ENCODE measurements around the gene TFDP3. TPM values are rescaled to one million over a fixed set of nuclear protein-coding genes. Genes with fewer than 3 reads are reported as not detected.

Gene TFDP3
- total RNA-seq, 2 donors from 2014 or later = not detected

DNA sequence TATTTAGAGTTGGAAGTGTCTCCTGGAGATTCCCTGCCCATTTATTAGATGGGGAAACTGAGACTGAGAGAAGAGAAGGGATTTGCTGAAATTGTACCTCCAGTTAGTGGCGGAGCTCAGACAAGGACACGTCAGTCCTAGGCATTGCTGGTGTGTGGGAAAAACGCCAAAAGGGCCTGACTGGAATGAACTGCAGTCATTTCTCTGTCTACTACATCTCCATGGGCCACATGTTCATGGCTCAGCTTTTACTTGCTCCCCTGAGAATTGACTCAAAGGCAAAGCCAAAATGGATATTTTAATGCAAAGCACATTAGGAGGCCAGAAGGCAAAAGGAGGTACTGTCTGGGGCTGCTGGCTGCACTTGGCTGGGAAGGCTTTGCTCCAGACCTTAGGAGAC, 3.9 kb downstream of the TFDP3 start:
- Histone ChIP-seq H3K36me3 (no peaks in the 10 kb centered on the region), H3K9me3 (no peaks in the 10 kb centered on the region), H3K4me3 (no peak overlapping the region), H3K27me3 (replicated peaks; ENCODE audit: insufficient read depth) (no peaks in the 10 kb centered on the region), H3K4me1 (ENCODE audit: control insufficient read depth in 1 of 2, low read depth in 2 of 2) (no peaks in the 10 kb centered on the region), H3K27ac (no peak overlapping the region)
- ATAC-seq (ENCODE audit: insufficient number of reproducible peaks, low FRiP score, low read depth) = no peak
- TF ChIP-seq, protein P1, sequence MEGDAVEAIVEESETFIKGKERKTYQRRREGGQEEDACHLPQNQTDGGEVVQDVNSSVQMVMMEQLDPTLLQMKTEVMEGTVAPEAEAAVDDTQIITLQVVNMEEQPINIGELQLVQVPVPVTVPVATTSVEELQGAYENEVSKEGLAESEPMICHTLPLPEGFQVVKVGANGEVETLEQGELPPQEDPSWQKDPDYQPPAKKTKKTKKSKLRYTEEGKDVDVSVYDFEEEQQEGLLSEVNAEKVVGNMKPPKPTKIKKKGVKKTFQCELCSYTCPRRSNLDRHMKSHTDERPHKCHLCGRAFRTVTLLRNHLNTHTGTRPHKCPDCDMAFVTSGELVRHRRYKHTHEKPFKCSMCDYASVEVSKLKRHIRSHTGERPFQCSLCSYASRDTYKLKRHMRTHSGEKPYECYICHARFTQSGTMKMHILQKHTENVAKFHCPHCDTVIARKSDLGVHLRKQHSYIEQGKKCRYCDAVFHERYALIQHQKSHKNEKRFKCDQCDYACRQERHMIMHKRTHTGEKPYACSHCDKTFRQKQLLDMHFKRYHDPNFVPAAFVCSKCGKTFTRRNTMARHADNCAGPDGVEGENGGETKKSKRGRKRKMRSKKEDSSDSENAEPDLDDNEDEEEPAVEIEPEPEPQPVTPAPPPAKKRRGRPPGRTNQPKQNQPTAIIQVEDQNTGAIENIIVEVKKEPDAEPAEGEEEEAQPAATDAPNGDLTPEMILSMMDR (IDR thresholded peaks at IDR 0.05) = no peak
- no peak for DNase-seq (ENCODE audit: low spot score)

DNA sequence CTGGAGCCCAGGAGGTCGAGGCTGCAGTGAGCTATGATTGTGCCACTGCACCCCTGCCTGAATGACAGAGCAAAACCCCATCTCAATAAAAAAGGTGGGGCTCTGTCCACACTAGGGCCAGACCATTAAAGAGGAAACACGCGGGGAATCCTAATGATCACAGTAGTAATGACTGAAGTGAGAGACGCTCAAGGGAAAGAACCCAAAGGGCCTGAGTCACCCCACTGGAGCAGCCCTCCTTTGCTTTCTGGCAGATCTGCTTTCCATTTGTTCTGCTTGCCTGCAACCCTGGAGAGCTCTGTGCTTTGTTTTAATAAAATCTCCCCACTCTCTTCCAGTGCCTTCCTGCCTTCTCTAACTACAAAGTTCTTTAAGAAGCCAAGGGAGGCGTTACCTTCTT, 5.0 kb downstream of the TFDP3 start:
- TF ChIP-seq, protein P1 (IDR thresholded peaks at IDR 0.05) = no peak
- no peaks in the 10 kb centered on the region for H3K4me1 ChIP-seq (ENCODE audit: control insufficient read depth in 1 of 2, low read depth in 2 of 2)
- H3K4me3 ChIP-seq = no peak overlapping the region
- ATAC-seq (ENCODE audit: insufficient number of reproducible peaks, low FRiP score, low read depth) (no peak), DNase-seq (ENCODE audit: low spot score) (no peak)
- no peaks in the 10 kb centered on the region for H3K27me3 ChIP-seq (replicated peaks; ENCODE audit: insufficient read depth)
- no peaks in the 10 kb centered on the region for H3K36me3 ChIP-seq
- H3K27ac ChIP-seq = no peak overlapping the region
- H3K9me3 ChIP-seq = no peaks in the 10 kb centered on the region

DNA sequence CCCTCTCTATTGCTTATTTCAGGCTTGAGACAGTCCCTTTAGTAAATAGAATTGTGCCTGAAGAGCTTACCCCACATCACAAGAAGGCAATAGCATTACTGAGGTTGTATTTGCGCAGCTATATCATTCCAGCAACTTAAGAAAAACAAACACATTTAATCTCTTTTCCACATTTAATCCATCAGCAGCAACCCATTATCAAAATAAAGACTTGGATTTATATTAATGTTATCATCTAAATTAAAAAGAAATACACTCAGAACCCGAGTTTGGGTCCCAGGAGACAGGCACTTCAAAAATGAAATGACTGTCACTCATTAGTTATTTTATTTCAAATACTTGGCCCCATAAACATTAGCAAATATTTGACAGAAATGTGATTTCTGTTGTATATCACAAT, 10.4 kb downstream of the TFDP3 start:
- ATAC-seq (ENCODE audit: insufficient number of reproducible peaks, low FRiP score, low read depth) (no peak), DNase-seq (ENCODE audit: low spot score) (no peak)
- TF ChIP-seq, protein P1 (IDR thresholded peaks at IDR 0.05) = no peak
- H3K4me1 ChIP-seq (ENCODE audit: control insufficient read depth in 1 of 2, low read depth in 2 of 2) = no peaks in the 10 kb centered on the region
- no peaks in the 10 kb centered on the region for H3K27me3 ChIP-seq (replicated peaks; ENCODE audit: insufficient read depth)
- no peak overlapping the region for H3K4me3 ChIP-seq
- H3K9me3 ChIP-seq = no peaks in the 10 kb centered on the region
- H3K27ac ChIP-seq = no peak overlapping the region
- H3K36me3 ChIP-seq = no peaks in the 10 kb centered on the region

DNA sequence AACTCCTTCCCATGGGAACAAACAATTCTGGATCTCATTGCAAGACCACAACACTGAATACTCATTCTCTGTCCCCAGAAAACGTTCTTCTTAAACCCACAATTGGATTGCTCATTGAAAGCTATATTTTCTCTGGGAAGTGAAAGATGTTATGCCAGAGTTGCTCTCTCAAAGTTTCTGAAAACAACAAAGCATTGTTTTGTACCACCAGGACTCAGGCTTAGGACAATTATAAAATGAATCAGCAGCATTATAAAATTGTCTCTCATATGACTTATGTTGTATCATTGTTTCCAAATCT, 26.5 kb downstream of the TFDP3 start:
- no peaks in the 10 kb centered on the region for H3K4me1 ChIP-seq (ENCODE audit: control insufficient read depth in 1 of 2, low read depth in 2 of 2)
- no peak overlapping the region for H3K4me3 ChIP-seq
- DNase-seq (ENCODE audit: low spot score) (no peak), ATAC-seq (ENCODE audit: insufficient number of reproducible peaks, low FRiP score, low read depth) (no peak)
- H3K27ac ChIP-seq = no peak overlapping the region
- TF ChIP-seq, protein P1 (IDR thresholded peaks at IDR 0.05) = no peak
- H3K36me3 ChIP-seq = no peaks in the 10 kb centered on the region
- no peaks in the 10 kb centered on the region for H3K27me3 ChIP-seq (replicated peaks; ENCODE audit: insufficient read depth)
- no peaks in the 10 kb centered on the region for H3K9me3 ChIP-seq

DNA sequence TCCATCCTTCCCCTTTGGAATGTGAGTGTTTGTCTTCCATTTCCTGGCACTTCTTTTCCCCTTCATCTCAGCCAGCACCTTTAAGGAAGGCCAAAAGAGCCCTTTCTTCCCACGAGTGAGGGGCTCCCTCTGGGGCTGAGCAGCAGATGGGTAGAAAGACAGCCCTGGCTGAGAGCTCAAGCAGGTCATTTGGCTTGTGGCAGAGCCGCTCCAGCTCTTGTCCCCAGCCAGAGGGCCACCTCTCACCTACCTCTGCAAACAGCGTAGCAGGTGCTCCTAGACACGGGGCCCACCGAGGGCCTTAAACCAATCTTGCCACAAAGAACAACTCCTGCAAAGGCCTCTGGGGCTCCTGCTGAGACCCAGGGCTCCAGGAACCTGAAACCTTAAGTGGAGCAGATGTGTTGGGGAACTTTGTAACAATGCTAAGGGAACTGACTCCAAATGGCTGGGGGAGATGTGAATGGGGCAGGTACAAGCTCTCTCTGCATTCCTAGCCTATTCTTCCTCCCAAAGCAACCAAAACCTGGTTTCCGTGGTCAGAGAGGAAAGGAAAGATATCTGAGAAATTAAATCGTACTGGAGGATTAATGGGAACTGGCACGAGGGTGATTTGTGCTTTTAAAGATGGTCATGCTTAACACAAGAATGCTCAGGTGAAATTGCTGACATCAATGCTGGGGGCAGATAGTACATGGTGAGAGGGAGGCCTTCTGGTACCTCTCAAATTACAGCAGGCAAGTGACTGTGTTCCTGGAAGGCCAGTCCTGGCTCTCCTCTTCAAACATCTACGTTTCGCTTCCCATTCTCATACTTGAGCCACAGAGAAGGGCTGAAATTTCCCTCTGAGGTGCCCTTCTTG, 27.0 kb downstream of the TFDP3 start:
- TF ChIP-seq, protein P1 (IDR thresholded peaks at IDR 0.05) = no peak
- Histone ChIP-seq H3K27ac (no peak overlapping the region), H3K4me3 (no peak overlapping the region), H3K36me3 (no peaks in the 10 kb centered on the region), H3K4me1 (ENCODE audit: control insufficient read depth in 1 of 2, low read depth in 2 of 2) (no peaks in the 10 kb centered on the region), H3K9me3 (no peaks in the 10 kb centered on the region), H3K27me3 (replicated peaks; ENCODE audit: insufficient read depth) (no peaks in the 10 kb centered on the region)
- ATAC-seq (ENCODE audit: insufficient number of reproducible peaks, low FRiP score, low read depth) (no peak), DNase-seq (ENCODE audit: low spot score) (no peak)

Measured in thoracic aorta (tissue), 2 donors.